Measurements from ENCODE around the gene DDOST.

DNA sequence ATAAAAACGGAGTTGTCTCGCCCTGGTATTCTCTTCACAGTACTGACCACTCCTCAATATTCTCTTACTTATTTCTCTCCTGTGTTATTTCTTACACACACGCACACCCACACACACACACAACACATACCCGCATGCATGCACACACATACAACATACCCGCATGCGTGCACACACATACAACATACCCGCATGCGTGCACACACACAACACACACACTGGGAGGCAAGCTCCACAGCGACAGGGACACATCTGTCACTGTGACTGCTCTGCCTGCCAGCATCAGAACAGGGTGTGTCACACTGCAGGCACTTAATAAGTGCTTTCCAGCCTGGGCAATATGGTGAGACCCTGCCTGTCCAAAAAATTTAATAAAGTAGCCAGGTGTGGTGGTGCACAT is 20.8 kb upstream of the DDOST start:
- TF ChIP-seq, protein P1, sequence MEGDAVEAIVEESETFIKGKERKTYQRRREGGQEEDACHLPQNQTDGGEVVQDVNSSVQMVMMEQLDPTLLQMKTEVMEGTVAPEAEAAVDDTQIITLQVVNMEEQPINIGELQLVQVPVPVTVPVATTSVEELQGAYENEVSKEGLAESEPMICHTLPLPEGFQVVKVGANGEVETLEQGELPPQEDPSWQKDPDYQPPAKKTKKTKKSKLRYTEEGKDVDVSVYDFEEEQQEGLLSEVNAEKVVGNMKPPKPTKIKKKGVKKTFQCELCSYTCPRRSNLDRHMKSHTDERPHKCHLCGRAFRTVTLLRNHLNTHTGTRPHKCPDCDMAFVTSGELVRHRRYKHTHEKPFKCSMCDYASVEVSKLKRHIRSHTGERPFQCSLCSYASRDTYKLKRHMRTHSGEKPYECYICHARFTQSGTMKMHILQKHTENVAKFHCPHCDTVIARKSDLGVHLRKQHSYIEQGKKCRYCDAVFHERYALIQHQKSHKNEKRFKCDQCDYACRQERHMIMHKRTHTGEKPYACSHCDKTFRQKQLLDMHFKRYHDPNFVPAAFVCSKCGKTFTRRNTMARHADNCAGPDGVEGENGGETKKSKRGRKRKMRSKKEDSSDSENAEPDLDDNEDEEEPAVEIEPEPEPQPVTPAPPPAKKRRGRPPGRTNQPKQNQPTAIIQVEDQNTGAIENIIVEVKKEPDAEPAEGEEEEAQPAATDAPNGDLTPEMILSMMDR (conservative IDR thresholded peaks at IDR 0.05; ENCODE audit: low read depth, low read length) = no peak
- no peak for TF ChIP-seq EZH2 (IDR thresholded peaks at IDR 0.05; ENCODE audit: borderline replicate concordance, low read depth, low read length, poor library complexity, severe bottlenecking)
